ENCODE results near the gene TBP. TPM values are rescaled to one million over a fixed set of nuclear protein-coding genes. Genes with fewer than 3 reads are reported as not detected.

TBP gene
- total RNA-seq: 10.8 and 11.8 TPM in 2 replicates

GRCh38 chr6:170554013-170554795 lies at the start of gene TBP:
Gene TBP (plus strand): TSS chr6:170554369. CDS start chr6:170557030, 2,661 bp downstream.

GRCh38 chr6:170552765-170553533 lies 1.2 kb upstream of the TBP start, which contains the start of gene PSMB1:
Gene PSMB1 (minus strand): TSS chr6:170553307. CDS start chr6:170553242, 65 bp downstream.

GRCh38 chr6:170584181-170584953 lies 30.2 kb downstream of the TBP start, which contains the start of gene PDCD2:
Gene PDCD2 (minus strand): TSS chr6:170584637. CDS start chr6:170584581, 56 bp downstream.

Other genes with a start within 250 kb of the TBP start
- gene FAM120B, start 247.6 kb upstream of the TBP start, total RNA-seq: 10.9 and 16.2 TPM in 2 replicates
- 205 and 261 TPM in 2 replicates for gene PSMB1, start 1.1 kb upstream of the TBP start, total RNA-seq
- gene PDCD2, start 30.3 kb downstream of the TBP start, total RNA-seq: 67.0 and 126 TPM in 2 replicates